K562 (cell line): ENCODE measurements around the gene LAMTOR4. TPM values are rescaled to one million over a fixed set of nuclear protein-coding genes. Genes with fewer than 3 reads are reported as not detected.

Source experiments
- ATAC-seq: fragments of 200-7000 bp; cut with Tn5 transposase; 3 replicates; pipeline ENCODE4 v1.9.1; 2020; ENCODE audit warnings: moderate library complexity
- BruUV-seq: library from RNA; stranded (reverse); fragments of 400-500 nt; replicated peaks from 2 replicates; lab custom pipeline; 2021; lab: Mats Ljungman, UMichigan
- CTCF ChIA-PET: fragments of 300-600 bp; formaldehyde crosslinking; extraction: SDS; loops from one replicate; lab custom pipeline; 2021; ENCODE audit warnings: low intra/inter-chr PET ratio; lab: Yijun Ruan, JAX
- POLR2A ChIA-PET: fragments of 300-600, 350-650 bp; sonication (Branson Sonifier 250); formaldehyde crosslinking; extraction: SDS; loops from one replicate; lab custom pipeline; 2021; ENCODE audit warnings: antibody characterized with exemption, inconsistent platforms; lab: Yijun Ruan, JAX
- DNase-seq, 4 experiments: peaks; one replicate each; pipeline versions ENCODE4 v3.0.0 to v3.0.0-alpha.2; 2011 to 2018; ENCODE audit warnings: low spot score in 3 of 4, mixed read lengths in 3 of 4; ENCODE audit errors: extremely low read depth in 1 of 4
- FAIRE-seq: peaks from 2 replicates; lab custom pipeline; 2011; peaks lifted over from hg19 to GRCh38; lab: Jason Lieb, UNC
- H2AFZ ChIP-seq: 2 replicates; pipeline ENCODE4 v1.6.0; 2011; ENCODE audit warnings: low read depth, low read length, control low read depth, inconsistent platforms
- H3K27ac ChIP-seq: fragments of 200-600 bp; 3 replicates; pipeline ENCODE4 v1.8.0; 2011; ENCODE audit warnings: low read depth, mild to moderate bottlenecking, control low read depth, inconsistent platforms, low read length, moderate library complexity, mixed read lengths; ENCODE audit errors: extremely low read depth
- H3K27me3 ChIP-seq, 2 experiments: fragments of 300-600 bp in 1 of 2; 2 replicates in 1 of 2; 3 replicates in 1 of 2; pipeline versions ENCODE4 v1.6.0 to v1.8.0; 2011; ENCODE audit warnings: inconsistent platforms in 2 of 2, low read length in 2 of 2, mild to moderate bottlenecking in 1 of 2, mixed read lengths in 1 of 2, moderate library complexity in 1 of 2; ENCODE audit not compliant: control insufficient read depth in 2 of 2, insufficient read depth in 2 of 2
- H3K36me3 ChIP-seq: fragments of 300-600 bp; 3 replicates; pipeline ENCODE4 v1.8.0; 2011; ENCODE audit warnings: mild to moderate bottlenecking, low read length, inconsistent platforms; ENCODE audit not compliant: control insufficient read depth, insufficient read depth
- H3K4me1 ChIP-seq, 2 experiments: fragments of 200-600 bp in 1 of 2; replicated peaks in 1 of 2; 2 replicates in 1 of 2; 3 replicates in 1 of 2; pipeline versions ENCODE4 v1.5.1 to v1.8.0; 2011; ENCODE audit warnings: inconsistent platforms in 2 of 2, low read length in 2 of 2, mild to moderate bottlenecking in 1 of 2, mixed read lengths in 1 of 2, moderate library complexity in 1 of 2; ENCODE audit not compliant: control insufficient read depth in 2 of 2, insufficient read depth in 2 of 2
- H3K4me2 ChIP-seq: 2 replicates; pipeline ENCODE4 v1.6.1; 2011; ENCODE audit warnings: low read length, control low read depth, inconsistent platforms, mixed read lengths; ENCODE audit not compliant: insufficient read depth
- H3K4me3 ChIP-seq: fragments of 200-600 bp; sonication (generic), shearing (Covaris generic); 2 replicates; pipeline ENCODE4 v1.5.1; 2016; ENCODE audit warnings: control low read depth, inconsistent platforms
- H3K79me2 ChIP-seq: fragments of 200-600 bp; 3 replicates; pipeline ENCODE4 v1.8.0; 2011; ENCODE audit warnings: low read length, inconsistent platforms; ENCODE audit not compliant: control insufficient read depth, insufficient read depth
- H3K9ac ChIP-seq, 2 experiments: 2 replicates each; pipeline versions ENCODE4 v1.6.0 to v1.6.1; 2011; ENCODE audit warnings: low read depth in 2 of 2, low read length in 2 of 2, control low read depth in 1 of 2, inconsistent platforms in 1 of 2, mild to moderate bottlenecking in 1 of 2, mixed read lengths in 1 of 2; ENCODE audit not compliant: insufficient read depth in 1 of 2
- H3K9me1 ChIP-seq: one replicate; pipeline ENCODE4 v1.6.0; 2011; ENCODE audit warnings: inconsistent platforms, mild to moderate bottlenecking, low read length, moderate library complexity; ENCODE audit not compliant: control insufficient read depth, insufficient read depth
- H3K9me3 ChIP-seq: replicated peaks from 2 replicates; pipeline ENCODE4 v1.5.1; 2011; ENCODE audit warnings: low read depth, low read length, inconsistent platforms; ENCODE audit not compliant: control insufficient read depth, insufficient read depth
- H4K20me1 ChIP-seq: replicated peaks from 2 replicates; pipeline ENCODE4 v1.6.1; 2011; ENCODE audit warnings: low read length, inconsistent platforms, mixed read lengths; ENCODE audit not compliant: control insufficient read depth, insufficient read depth
- ARID4B ChIP-seq: sonication (generic); formaldehyde crosslinking; IDR thresholded peaks from 2 replicates; pipeline ENCODE4 v1.8.0; 2022; ENCODE audit warnings: mild to moderate bottlenecking, missing genetic modification reagents
- LCOR ChIP-seq: sonication (generic); formaldehyde crosslinking; IDR thresholded peaks from 2 replicates; pipeline ENCODE4 v1.8.0; 2022; ENCODE audit warnings: mild to moderate bottlenecking, missing genetic modification reagents
- MXI1 ChIP-seq: IDR thresholded peaks from 2 replicates; pipeline ENCODE4 v1.6.1; 2011; ENCODE audit warnings: low read depth, mild to moderate bottlenecking, improper control_type of control experiment, low read length
- RBBP5 ChIP-seq: fragments of 200-600 bp; sonication (generic); IDR thresholded peaks from 2 replicates; pipeline ENCODE4 v1.6.1; 2012; ENCODE audit warnings: borderline replicate concordance, mild to moderate bottlenecking, low read length, control low read depth, inconsistent platforms; ENCODE audit not compliant: insufficient read depth, poor library complexity, severe bottlenecking
- RCOR1 ChIP-seq, 2 experiments: IDR thresholded peaks; 2 replicates each; pipeline ENCODE4 v1.6.1; 2012; ENCODE audit warnings: low read depth in 2 of 2, low read length in 2 of 2, borderline replicate concordance in 1 of 2, improper control_type of control experiment in 1 of 2
- ZBTB7A ChIP-seq: IDR thresholded peaks from 2 replicates; pipeline ENCODE4 v1.6.1; 2011; ENCODE audit warnings: low read depth, mild to moderate bottlenecking, low read length, moderate library complexity, borderline replicate concordance; ENCODE audit not compliant: control insufficient read depth
- ZNF699 ChIP-seq: fragments of 250-450 bp; sonication (Bioruptor Pico); IDR thresholded peaks from 2 replicates; pipeline ENCODE4 v1.8.0; 2021; ENCODE audit warnings: mild to moderate bottlenecking, moderate library complexity; ENCODE audit not compliant: insufficient replicate concordance
- ZSCAN32 ChIP-seq: fragments of 450-650 bp; formaldehyde crosslinking; IDR thresholded peaks from 2 replicates; pipeline ENCODE4 v1.4.0; 2020; ENCODE audit warnings: mild to moderate bottlenecking, moderate library complexity
- WGBS: fragments of 100-300 bp; shearing (Covaris generic); methylation state at CpG from one replicate; pipeline ENCODE4 v1.1.6; 2016; ENCODE audit warnings: low coverage, mixed read lengths; ENCODE audit not compliant: insufficient coverage; ENCODE audit errors: missing lambda C conversion rate; 5-methylcytosine and 5-hydroxymethylcytosine counted together
- in situ Hi-C: fragments of 300-500 bp; cut with MboI; formaldehyde crosslinking; loops from 4 replicates; pipeline ENCODE4 v1.15.0; 2018; ENCODE audit warnings: inconsistent platforms, mixed read lengths
- intact Hi-C: fragments of 100-400 bp; cut with micrococcal nuclease; formaldehyde crosslinking; loops from 2 replicates; pipeline ENCODE4 v1.14.2; 2022
- polyA plus RNA-seq, 8 experiments: library from polyadenylated mRNA; depleted of rRNA in 4 of 8; stranded (reverse) in 5 of 8; unstranded in 3 of 8; fragments of >200 nt; fragmentation: Nextera tagmentation in 2 of 8; fragmentation: Illumina TruSeq in 1 of 8; extraction: Ambion mirVana in 2 of 8; extraction: Trizol in 1 of 8; gene quantifications; 2 replicates each; pipeline versions ENCODE4 v1.2.1 to v1.2.3, GENCODE V29; 2011 to 2014; ENCODE audit warnings: inconsistent platforms in 1 of 8, missing spikeins in 1 of 8
- total RNA-seq, 7 experiments: library from RNA; depleted of rRNA in 6 of 7; stranded (reverse); fragments of >200 nt in 6 of 7; fragmentation: Illumina TruSeq in 2 of 7; extraction: Trizol in 2 of 7; gene quantifications; 2 replicates each; pipeline versions ENCODE4 v1.2.1 to v1.2.3, GENCODE V29; 2011 to 2021; ENCODE audit warnings: low replicate concordance in 1 of 7
- TF ChIP-seq, protein P1 (sequence below): sonication (generic); formaldehyde crosslinking; IDR thresholded peaks from 2 replicates; pipeline ENCODE4 v1.8.1; 2023; ENCODE audit warnings: mild to moderate bottlenecking, missing genetic modification reagents, moderate library complexity

The LAMTOR4 gene
- total and polyA plus RNA-seq, 9 of the 15 experiments (the other 6 are each of a cell fraction or from before 2014, with no cell fraction given): 79.6 to 314 (median 195) TPM

GRCh38 chr7:100166317-100166940 is 17.7 kb downstream of the LAMTOR4 start (continued):
- TF ChIP-seq, protein P1, sequence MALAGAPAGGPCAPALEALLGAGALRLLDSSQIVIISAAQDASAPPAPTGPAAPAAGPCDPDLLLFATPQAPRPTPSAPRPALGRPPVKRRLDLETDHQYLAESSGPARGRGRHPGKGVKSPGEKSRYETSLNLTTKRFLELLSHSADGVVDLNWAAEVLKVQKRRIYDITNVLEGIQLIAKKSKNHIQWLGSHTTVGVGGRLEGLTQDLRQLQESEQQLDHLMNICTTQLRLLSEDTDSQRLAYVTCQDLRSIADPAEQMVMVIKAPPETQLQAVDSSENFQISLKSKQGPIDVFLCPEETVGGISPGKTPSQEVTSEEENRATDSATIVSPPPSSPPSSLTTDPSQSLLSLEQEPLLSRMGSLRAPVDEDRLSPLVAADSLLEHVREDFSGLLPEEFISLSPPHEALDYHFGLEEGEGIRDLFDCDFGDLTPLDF (CRISPR knock-in tag): no peak
- TF ChIP-seq ZNF699 (CRISPR knock-in tag): no peak

DNA sequence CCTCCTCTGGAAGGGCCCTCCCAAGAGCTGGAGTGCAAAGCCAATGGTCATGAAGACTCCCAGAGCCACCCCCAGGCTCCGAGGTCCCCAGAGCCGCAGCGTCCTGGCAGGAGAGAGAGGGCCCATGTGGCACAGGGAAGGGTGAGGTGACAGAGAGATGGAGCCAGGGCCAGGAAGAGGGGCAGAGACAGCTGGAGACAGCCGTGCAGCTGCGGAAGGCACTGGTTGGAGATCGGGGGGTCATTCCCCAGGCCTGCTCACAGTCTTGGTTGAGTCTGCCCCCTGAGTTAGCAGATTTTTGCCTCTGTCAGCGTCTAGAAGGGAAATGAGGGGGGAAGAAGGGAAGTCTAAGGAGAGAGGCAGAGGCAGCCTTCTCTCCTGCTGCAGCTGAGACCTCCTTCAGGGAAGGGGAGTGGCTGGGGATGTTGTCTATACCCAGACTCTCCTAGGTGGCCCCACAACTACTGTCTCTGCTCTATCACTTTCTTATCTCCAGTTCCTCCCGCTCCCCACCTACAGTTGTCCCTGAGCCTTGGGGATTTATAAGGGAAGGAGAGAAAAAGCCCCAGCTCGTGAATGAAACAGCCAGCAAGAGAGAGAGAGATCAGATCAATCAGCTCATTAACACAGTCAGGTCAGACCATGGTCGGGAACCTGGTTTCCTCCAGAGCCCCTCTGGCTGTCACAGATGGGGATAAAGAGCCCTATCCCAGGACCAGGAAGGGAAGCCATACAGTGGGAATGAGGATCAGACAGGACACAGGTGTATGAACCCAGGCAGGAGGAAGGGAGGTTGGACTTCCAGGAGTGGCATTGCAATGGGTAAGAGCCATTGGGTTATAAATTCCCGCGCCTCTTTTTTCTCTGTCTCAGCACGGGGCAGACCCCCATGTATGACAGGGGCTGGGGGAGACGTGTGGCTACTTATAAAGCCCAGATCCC is 18.5 kb downstream of the LAMTOR4 start:
- Histone ChIP-seq H3K4me2 (peak overlapping the region; percentile 91), H4K20me1 (no peaks in the 10 kb centered on the region), H3K4me3 (peak overlapping the region; percentile 32), H2AFZ (peak overlapping the region; percentile 86), H3K4me1 (peaks cover 47 to 54% of the 10 kb centered on the region in 2 experiments), H3K27me3 (no peaks in the 10 kb centered on the region), H3K79me2 (no peaks in the 10 kb centered on the region), H3K9ac (peak overlapping the region; percentile 48 to 90), H3K9me1 (no peaks in the 10 kb centered on the region), H3K36me3 (no peaks in the 10 kb centered on the region), H3K27ac (peak overlapping the region; percentile 37; the same call in 2 of the 3 replicates), H3K9me3 (no peaks in the 10 kb centered on the region)
- ATAC-seq: peak; percentile 61
- no TSS peak for BruUV-seq
- peak; percentile 70 for FAIRE-seq
- POLR2A ChIA-PET: interaction anchor here (0.6 to 1.6 kb wide), 13 partner anchors 8 to 263 kb away, joined by 3 to 15 read pairs (median 3); partner anchors contain the start of genes LAMTOR4 and MEPCE
- CTCF ChIA-PET: no interaction called here
- intact Hi-C loops: loop anchor here (1.0 kb wide), 1 partner anchor 9 kb away; the partner anchor contains the start of gene TRAPPC14
- 20% methylated on average over 14 of the region's 14 CpGs for WGBS
- peak; percentile 67 to 77 (median 72) for DNase-seq
- in situ Hi-C loops: no loop called here
- TF ChIP-seq ZBTB7A: 0 out of 2 replicates have a peak, but pooled peaks have one; percentile 18
- no peak for TF ChIP-seq ZSCAN32 (CRISPR knock-in tag)
- TF ChIP-seq ARID4B (CRISPR knock-in tag): 0 out of 2 replicates have a peak, but pooled peaks have one; percentile 33
- TF ChIP-seq RBBP5: peak; percentile 52
- 0 out of 4 replicates have a peak, but pooled peaks of 1 of the 2 experiments have one; percentile 37 for TF ChIP-seq RCOR1 (IDR thresholded peaks at IDR 0.05; ENCODE audit: borderline replicate concordance in 1 of 2, low read depth in 2 of 2, low read length in 2 of 2)
- TF ChIP-seq LCOR (CRISPR knock-in tag): peak; percentile 53; the same call in 1 of the 2 replicates
- TF ChIP-seq MXI1: no peak
